Esophagus squamous epithelium (tissue), 5 donors: ENCODE data around the gene SMYD1. TPM values are rescaled to one million over a fixed set of nuclear protein-coding genes. Genes with fewer than 3 reads are reported as not detected.
A peak's percentile ranks its signal among the peaks of the same experiment; 100 is the strongest.

Experiments
- DNase-seq: peaks from one replicate; lab custom pipeline; 2025; lab: John Stamatoyannopoulos, UW
- H3K27ac ChIP-seq, 4 donors: fragments of 200-600 bp; sonication (generic); one replicate each; pipeline ENCODE4 v1.5.1; 2016 to 2019; ENCODE audit warnings: mild to moderate bottlenecking in 1 of 4
- H3K27me3 ChIP-seq, 4 donors: fragments of 200-600 bp; sonication (generic); 1 replicate in 3 of 4; 2 replicates in 1 of 4; pipeline versions ENCODE4 v1.5.1 to v1.6.0; 2017 to 2021; ENCODE audit warnings: antibody characterized with exemption in 1 of 4
- H3K36me3 ChIP-seq, 3 donors: fragments of 200-600 bp; sonication (generic); one replicate each; pipeline ENCODE4 v1.5.1; 2016 to 2019
- H3K4me1 ChIP-seq, 3 donors: fragments of 200-600 bp; sonication (generic); one replicate each; pipeline ENCODE4 v1.5.1; 2017 to 2019
- H3K4me3 ChIP-seq, 4 donors: fragments of 200-600 bp; sonication (generic); 1 replicate in 3 of 4; 2 replicates in 1 of 4; pipeline ENCODE4 v1.5.1; 2016 to 2019; ENCODE audit warnings: mild to moderate bottlenecking in 2 of 4, moderate library complexity in 1 of 4
- H3K9me3 ChIP-seq, 3 donors: fragments of 200-600 bp; sonication (generic); one replicate each; pipeline ENCODE4 v1.5.1; 2016 to 2019
- CTCF ChIP-seq, 6 experiments: fragments of 450-650 bp in 4 of 6; fragments of 200-600 bp in 2 of 6; sonication (generic) in 2 of 6; IDR thresholded peaks; one replicate each; pipeline ENCODE4 v1.5.1; 2016 to 2019; ENCODE audit warnings: antibody characterized with exemption in 6 of 6, mild to moderate bottlenecking in 4 of 6, moderate library complexity in 4 of 6
- POLR2A ChIP-seq, 4 donors: fragments of 450-650 bp; IDR thresholded peaks; one replicate each; pipeline ENCODE4 v1.6.1; 2017; ENCODE audit warnings: antibody characterized with exemption in 4 of 4, mild to moderate bottlenecking in 4 of 4, moderate library complexity in 3 of 4
- WGBS, 2 donors: methylation state at CpG; one replicate each; pipeline ENCODE4 v1.1.5; 2018; 5-methylcytosine and 5-hydroxymethylcytosine counted together
- intact Hi-C: fragments of 100-400 bp; cut with DNase I; formaldehyde crosslinking; loops from one replicate; pipeline ENCODE4 v1.15.0; 2022
- total RNA-seq, 4 donors: library from RNA; depleted of rRNA; stranded (reverse); fragments of >200 nt; gene quantifications; one replicate each; pipeline ENCODE4 v1.1.0, GENCODE V29; 2016
- donor health status: DM: yes; HTN: yes; CAD: no.

Gene SMYD1
- total RNA-seq, 4 donors from 2014 or later, result 0.27 TPM; not detected in 3

- WGBS, 2 donors, result 78 to 82% methylated on average over 3 to 6 of the region's 8 CpGs
- Histone ChIP-seq H3K4me1 (peaks cover 0 to 6% (median 5%) of the 10 kb centered on the region in 3 donors), H3K4me3 (no peak overlapping the region), H3K27ac (no peak overlapping the region), H3K27me3 (no peaks in the 10 kb centered on the region), H3K36me3 (no peaks in the 10 kb centered on the region), H3K9me3 (no peaks in the 10 kb centered on the region)
- no peak for DNase-seq
- TF ChIP-seq POLR2A (IDR thresholded peaks at IDR 0.05) (no peak), CTCF (IDR thresholded peaks at IDR 0.05) (no peak)
- intact Hi-C loops, result no loop called here
Measured at GRCh38 chr2:88077080-88077479, 9.5 kb downstream of the SMYD1 start.

- Histone ChIP-seq H3K9me3 (no peaks in the 10 kb centered on the region), H3K36me3 (no peaks in the 10 kb centered on the region), H3K27ac (no peak overlapping the region), H3K27me3 (no peaks in the 10 kb centered on the region), H3K4me3 (no peak overlapping the region), H3K4me1 (peaks cover 0 to 6% (median 5%) of the 10 kb centered on the region in 3 donors)
- no peak for TF ChIP-seq POLR2A (IDR thresholded peaks at IDR 0.05)
- no peak for TF ChIP-seq CTCF (IDR thresholded peaks at IDR 0.05)
- intact Hi-C loops, result no loop called here
- 46 to 49% methylated on average over 3 of the region's 3 CpGs for WGBS, 2 donors
- DNase-seq, result no peak
Measured at GRCh38 chr2:88078643-88079172, 11.1 kb downstream of the SMYD1 start.

- Histone ChIP-seq H3K4me1 (no peaks in the 10 kb centered on the region), H3K36me3 (no peaks in the 10 kb centered on the region), H3K9me3 (no peaks in the 10 kb centered on the region), H3K27me3 (no peaks in the 10 kb centered on the region), H3K4me3 (no peak overlapping the region), H3K27ac (no peak overlapping the region)
- intact Hi-C loops, result no loop called here
- no peak for DNase-seq
- TF ChIP-seq POLR2A (IDR thresholded peaks at IDR 0.05), result no peak
- TF ChIP-seq CTCF (IDR thresholded peaks at IDR 0.05), result no peak
- 61 to 84% methylated on average over 2 of the region's 2 CpGs for WGBS, 2 donors
Measured at GRCh38 chr2:88080545-88080944, 12.9 kb downstream of the SMYD1 start.

- no peak for DNase-seq
- Histone ChIP-seq H3K9me3 (no peaks in the 10 kb centered on the region), H3K27me3 (no peaks in the 10 kb centered on the region), H3K27ac (peak overlapping the region in 1 of 4 donors; percentile 8), H3K4me3 (no peak overlapping the region), H3K4me1 (no peaks in the 10 kb centered on the region), H3K36me3 (no peaks in the 10 kb centered on the region)
- intact Hi-C loops, result no loop called here
- no peak for TF ChIP-seq POLR2A (IDR thresholded peaks at IDR 0.05)
- no peak for TF ChIP-seq CTCF (IDR thresholded peaks at IDR 0.05)
- whole genome bisulfite sequencing, 2 donors, result 76 to 83% methylated on average over 4 of the region's 4 CpGs
Measured at GRCh38 chr2:88081924-88082608, 14.4 kb downstream of the SMYD1 start.

GRCh38 chr2:88082781-88083180, 15.2 kb downstream of the SMYD1 start:
- no peaks in the 10 kb centered on the region for H3K9me3 ChIP-seq
- H3K36me3 ChIP-seq, result no peaks in the 10 kb centered on the region
- no peak overlapping the region for H3K4me3 ChIP-seq
- TF ChIP-seq POLR2A (IDR thresholded peaks at IDR 0.05) (no peak), CTCF (IDR thresholded peaks at IDR 0.05) (no peak)
- no peaks in the 10 kb centered on the region for H3K27me3 ChIP-seq
- DNase-seq, result no peak
- no peaks in the 10 kb centered on the region for H3K4me1 ChIP-seq
- 58 to 100% methylated on average over 1 of the region's 1 CpG for WGBS, 2 donors
- no peak overlapping the region for H3K27ac ChIP-seq
- intact Hi-C loops, result no loop called here
